ENCODE results near the gene ENDOU. TPM values are rescaled to one million over a fixed set of nuclear protein-coding genes. Genes with fewer than 3 reads are reported as not detected.

ENDOU gene, protein sequence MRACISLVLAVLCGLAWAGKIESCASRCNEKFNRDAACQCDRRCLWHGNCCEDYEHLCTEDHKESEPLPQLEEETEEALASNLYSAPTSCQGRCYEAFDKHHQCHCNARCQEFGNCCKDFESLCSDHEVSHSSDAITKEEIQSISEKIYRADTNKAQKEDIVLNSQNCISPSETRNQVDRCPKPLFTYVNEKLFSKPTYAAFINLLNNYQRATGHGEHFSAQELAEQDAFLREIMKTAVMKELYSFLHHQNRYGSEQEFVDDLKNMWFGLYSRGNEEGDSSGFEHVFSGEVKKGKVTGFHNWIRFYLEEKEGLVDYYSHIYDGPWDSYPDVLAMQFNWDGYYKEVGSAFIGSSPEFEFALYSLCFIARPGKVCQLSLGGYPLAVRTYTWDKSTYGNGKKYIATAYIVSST
- 1 to 10 TPM in 1 of 4 donors, under 1 TPM in 1, not detected in 2; 0.30 to 2.1 TPM for polyA plus RNA-seq
- long read RNA-seq, donor 1: 0 reads
- long read RNA-seq, donor 2: 0 reads
- long read RNA-seq, donor 3: 0 reads
- long read RNA-seq, donor 4: 0 reads
- long read RNA-seq, donor 5: 0 reads
- long read RNA-seq, donor 6: 0 reads
- long read RNA-seq, donor 7: 0 reads
- long read RNA-seq, donor 8: 0 reads
- long read RNA-seq, donor 9: 0 reads
- long read RNA-seq, donor 10: 0 reads

DNA sequence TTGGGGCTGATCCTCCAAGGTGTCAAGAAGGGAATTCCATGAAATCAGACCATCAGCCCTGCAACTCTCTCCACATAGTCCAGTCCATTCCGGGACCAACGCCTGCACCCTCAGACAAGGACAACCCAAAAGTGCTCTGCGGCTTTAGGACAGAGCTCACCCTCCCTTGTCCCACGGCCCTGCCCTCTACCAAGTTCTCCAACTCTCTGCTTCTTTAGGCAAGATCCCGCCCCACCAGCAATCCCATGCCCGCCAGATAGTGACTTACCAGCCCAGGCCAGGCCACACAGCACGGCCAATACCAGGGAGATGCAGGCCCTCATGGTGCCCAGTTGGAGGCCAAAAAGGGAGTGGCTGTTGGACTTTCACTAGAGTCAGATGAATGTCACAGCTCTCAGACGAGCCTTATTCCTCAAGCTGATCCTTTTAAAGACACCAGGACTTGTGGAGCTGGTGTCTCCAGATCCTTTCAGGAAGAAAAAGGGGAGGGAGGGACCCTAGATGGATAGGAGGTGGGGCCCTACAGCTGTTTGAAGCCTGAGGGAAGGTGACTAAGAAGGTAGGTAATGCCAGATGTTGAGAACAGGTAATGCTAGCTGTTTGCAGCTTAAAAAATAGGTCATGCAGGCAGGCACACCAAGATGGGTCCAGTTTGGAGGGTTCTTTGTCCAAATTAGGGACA lies at the start of gene ENDOU:
Gene ENDOU (minus strand): TSS at position 400 of the 682 bp plus-strand sequence. CDS start 77 bp downstream, at position 323.
- no peaks in the 10 kb centered on the region for H3K4me1 ChIP-seq (ENCODE audit: control insufficient read depth in 3 of 3, insufficient read depth in 2 of 3, low read depth in 1 of 3, low read length in 2 of 3)
- no peak within 1 kb of the TSS for H3K27ac ChIP-seq (ENCODE audit: low read depth in 1 of 3, low read length in 2 of 3)
- peaks cover 0 to 15% (median 0%) of the 10 kb centered on the region in 3 donors for H3K36me3 ChIP-seq (ENCODE audit: control insufficient read depth in 3 of 3, insufficient read depth in 2 of 3, low read depth in 1 of 3, low read length in 3 of 3)
- FAIRE-seq (no peak), DNase-seq (no peak)
- H3K27me3 ChIP-seq (ENCODE audit: control insufficient read depth in 3 of 3, insufficient read depth in 3 of 3, low read length in 3 of 3): no peaks in the 10 kb centered on the region
- H3K4me3 ChIP-seq (ENCODE audit: low read depth in 1 of 3, low read length in 3 of 3): no peak within 1 kb of the TSS
- WGBS, 3 donors: 90 to 95% (median 93%) methylated on average over 8 of the region's 8 CpGs
- no peaks in the 10 kb centered on the region for H3K9me3 ChIP-seq (ENCODE audit: control insufficient read depth in 2 of 2, insufficient read depth in 1 of 2, low read depth in 1 of 2, low read length in 1 of 2)

DNA sequence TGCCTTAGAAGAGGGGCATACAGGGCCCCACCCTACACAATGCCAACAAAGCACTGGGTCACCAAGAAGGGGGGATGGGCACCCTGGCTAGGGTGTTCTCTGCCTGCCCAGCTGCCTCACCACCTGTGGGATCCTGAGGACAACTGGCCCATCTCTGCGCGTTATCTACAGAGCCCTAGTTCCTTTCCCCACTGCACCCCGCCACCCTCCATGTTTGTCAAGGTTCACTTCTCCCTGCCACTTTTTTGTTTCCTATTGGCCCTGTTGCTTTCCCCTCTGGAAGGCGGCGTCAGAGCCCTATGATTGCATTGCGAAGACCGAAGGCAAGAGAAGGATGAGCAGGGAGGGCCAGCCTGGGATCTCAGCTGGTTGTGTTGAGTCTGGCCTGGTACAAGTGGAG lies 49.4 kb upstream of the ENDOU start:
- Histone ChIP-seq H3K36me3 (ENCODE audit: control insufficient read depth in 3 of 3, insufficient read depth in 2 of 3, low read depth in 1 of 3, low read length in 3 of 3) (peaks cover 0 to 3% (median 0%) of the 10 kb centered on the region in 3 donors), H3K27ac (ENCODE audit: low read depth in 1 of 3, low read length in 2 of 3) (no peak overlapping the region), H3K27me3 (ENCODE audit: control insufficient read depth in 3 of 3, insufficient read depth in 3 of 3, low read length in 3 of 3) (no peaks in the 10 kb centered on the region), H3K4me3 (ENCODE audit: low read depth in 1 of 3, low read length in 3 of 3) (no peak overlapping the region), H3K9me3 (ENCODE audit: control insufficient read depth in 2 of 2, insufficient read depth in 1 of 2, low read depth in 1 of 2, low read length in 1 of 2) (no peaks in the 10 kb centered on the region), H3K4me1 (ENCODE audit: control insufficient read depth in 3 of 3, insufficient read depth in 2 of 3, low read depth in 1 of 3, low read length in 2 of 3) (peaks cover 0 to 6% (median 5%) of the 10 kb centered on the region in 3 donors)
- WGBS, 3 donors: 94 to 96% (median 95%) methylated on average over 7 of the region's 7 CpGs
- FAIRE-seq (no peak), DNase-seq (no peak)

DNA sequence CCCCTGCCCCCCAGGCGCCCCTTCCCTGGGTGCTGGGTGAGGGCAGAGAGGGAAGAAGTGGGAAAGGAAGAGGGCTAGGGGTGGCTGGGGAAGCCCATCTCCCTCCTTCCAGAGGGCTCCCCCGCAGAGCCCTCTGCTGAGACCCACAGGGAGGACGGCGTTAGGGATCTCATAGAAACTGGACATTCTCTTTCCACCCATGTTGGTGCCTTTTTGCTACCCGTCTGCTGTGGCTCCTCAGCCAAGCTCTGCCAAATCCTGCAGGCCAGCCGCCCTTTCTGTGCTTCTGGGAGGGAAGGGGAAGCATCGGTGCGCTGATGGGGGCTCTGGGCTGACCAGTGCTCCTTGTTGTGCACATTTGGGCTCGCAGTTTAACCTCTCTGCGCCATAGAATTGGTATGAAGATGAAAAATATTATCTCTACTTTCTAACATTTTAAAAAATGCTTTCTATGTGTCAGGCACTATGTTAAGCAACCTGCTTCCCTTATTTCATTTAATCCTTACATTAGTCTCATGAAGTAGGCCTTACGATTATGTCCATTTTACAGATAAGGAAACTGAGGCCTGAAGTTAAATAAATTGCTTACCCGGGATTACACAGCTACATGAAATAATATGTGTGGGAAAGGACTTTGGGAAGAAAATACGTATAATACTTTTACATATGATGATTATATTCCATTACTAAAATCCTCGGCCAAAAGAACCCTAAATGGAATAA lies 48.7 kb upstream of the ENDOU start:
- DNase-seq: no peak
- peaks cover 0 to 6% (median 5%) of the 10 kb centered on the region in 3 donors for H3K4me1 ChIP-seq (ENCODE audit: control insufficient read depth in 3 of 3, insufficient read depth in 2 of 3, low read depth in 1 of 3, low read length in 2 of 3)
- FAIRE-seq: no peak

DNA sequence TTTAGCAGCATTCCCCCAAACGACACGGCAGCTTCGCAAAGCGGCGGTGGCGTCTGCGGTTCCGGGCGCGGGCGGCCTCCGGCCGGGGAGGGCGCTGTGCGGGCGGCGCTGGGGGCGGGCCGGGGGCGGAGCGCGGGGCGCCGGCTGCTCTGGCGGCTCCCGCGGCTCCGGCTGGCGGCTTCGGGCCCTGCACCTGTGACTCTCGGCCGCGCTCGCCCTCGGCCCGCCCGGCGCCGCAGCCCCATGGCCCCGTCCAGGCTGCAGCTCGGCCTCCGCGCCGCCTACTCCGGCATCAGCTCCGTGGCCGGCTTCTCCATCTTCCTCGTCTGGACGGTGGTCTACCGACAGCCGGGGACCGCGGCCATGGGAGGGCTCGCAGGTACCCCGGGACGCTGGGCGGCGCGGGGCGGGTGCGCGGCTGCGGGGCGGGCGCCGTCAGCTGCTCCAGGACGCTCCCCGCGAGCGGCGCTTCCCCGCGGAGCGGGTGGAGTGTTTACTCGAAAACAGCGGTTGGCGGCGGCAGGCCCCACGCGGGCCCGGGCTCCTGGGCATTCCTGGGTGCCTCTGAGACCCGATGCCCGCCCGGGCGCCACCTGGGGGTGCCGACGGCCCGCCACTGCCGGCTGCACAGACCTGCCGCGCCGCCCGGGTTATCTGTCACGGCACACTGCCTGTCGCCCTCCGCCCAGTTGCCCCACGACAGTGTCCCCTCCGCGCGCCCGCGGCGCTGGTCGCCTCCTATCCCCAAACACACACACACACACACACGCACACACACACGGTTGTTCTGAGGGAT lies 48.0 kb upstream of the ENDOU start, which contains the start of gene SLC48A1:
Gene SLC48A1 (plus strand): TSS at position 177 of the 796 bp plus-strand sequence. CDS start 67 bp downstream, at position 244.
- Histone ChIP-seq H3K36me3 (ENCODE audit: control insufficient read depth in 3 of 3, insufficient read depth in 2 of 3, low read depth in 1 of 3, low read length in 3 of 3) (peaks cover 0 to 3% (median 0%) of the 10 kb centered on the region in 3 donors), H3K9me3 (ENCODE audit: control insufficient read depth in 2 of 2, insufficient read depth in 1 of 2, low read depth in 1 of 2, low read length in 1 of 2) (no peaks in the 10 kb centered on the region), H3K4me3 (ENCODE audit: low read depth in 1 of 3, low read length in 3 of 3) (peak within 1 kb of the TSS; percentile 47 to 85 (median 68)), H3K4me1 (ENCODE audit: control insufficient read depth in 3 of 3, insufficient read depth in 2 of 3, low read depth in 1 of 3, low read length in 2 of 3) (peaks cover 0 to 6% (median 5%) of the 10 kb centered on the region in 3 donors), H3K27me3 (ENCODE audit: control insufficient read depth in 3 of 3, insufficient read depth in 3 of 3, low read length in 3 of 3) (no peaks in the 10 kb centered on the region), H3K27ac (ENCODE audit: low read depth in 1 of 3, low read length in 2 of 3) (peak within 1 kb of the TSS; percentile 25 to 66 (median 35))
- DNase-seq (peak; percentile 67 to 87), FAIRE-seq (no peak)
- WGBS, 3 donors: 0 to 1% (median 0%) methylated on average over 71 to 106 of the region's 106 CpGs

More for the DNA sequence above, 48.7 kb upstream of the ENDOU start:
- 53 to 60% (median 59%) methylated on average over 12 to 14 of the region's 14 CpGs for WGBS, 3 donors
- H3K27ac ChIP-seq (ENCODE audit: low read depth in 1 of 3, low read length in 2 of 3): peak overlapping the region in 2 of 3 donors; percentile 35 to 66
- peak overlapping the region; percentile 43 to 85 (median 68) for H3K4me3 ChIP-seq (ENCODE audit: low read depth in 1 of 3, low read length in 3 of 3)
- H3K9me3 ChIP-seq (ENCODE audit: control insufficient read depth in 2 of 2, insufficient read depth in 1 of 2, low read depth in 1 of 2, low read length in 1 of 2): no peaks in the 10 kb centered on the region
- peaks cover 0 to 3% (median 0%) of the 10 kb centered on the region in 3 donors for H3K36me3 ChIP-seq (ENCODE audit: control insufficient read depth in 3 of 3, insufficient read depth in 2 of 3, low read depth in 1 of 3, low read length in 3 of 3)
- H3K27me3 ChIP-seq (ENCODE audit: control insufficient read depth in 3 of 3, insufficient read depth in 3 of 3, low read length in 3 of 3): no peaks in the 10 kb centered on the region

DNA sequence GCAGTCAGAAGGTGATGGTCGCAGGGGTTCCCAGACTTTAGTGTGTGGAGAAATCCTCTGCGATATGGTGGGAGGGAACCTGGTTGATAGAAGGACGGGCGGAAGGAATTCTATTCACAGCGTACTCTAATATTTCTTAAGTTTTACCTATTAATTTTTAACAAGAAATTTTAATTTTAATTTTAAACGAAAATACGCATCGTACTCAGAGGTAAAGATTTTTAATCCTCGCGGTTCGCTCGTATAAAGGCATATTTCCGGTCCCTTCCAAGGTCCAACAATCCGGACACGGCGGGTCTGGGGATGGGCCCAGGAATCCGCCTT lies 47.4 kb upstream of the ENDOU start:
- peaks cover 0 to 3% (median 0%) of the 10 kb centered on the region in 3 donors for H3K36me3 ChIP-seq (ENCODE audit: control insufficient read depth in 3 of 3, insufficient read depth in 2 of 3, low read depth in 1 of 3, low read length in 3 of 3)
- DNase-seq (no peak), FAIRE-seq (no peak)
- H3K4me1 ChIP-seq (ENCODE audit: control insufficient read depth in 3 of 3, insufficient read depth in 2 of 3, low read depth in 1 of 3, low read length in 2 of 3): peaks cover 0 to 6% (median 5%) of the 10 kb centered on the region in 3 donors
- H3K27ac ChIP-seq (ENCODE audit: low read depth in 1 of 3, low read length in 2 of 3): peak overlapping the region in 2 of 3 donors; percentile 25 to 27
- H3K4me3 ChIP-seq (ENCODE audit: low read depth in 1 of 3, low read length in 3 of 3): peak overlapping the region in 2 of 3 donors; percentile 47 to 85
- no peaks in the 10 kb centered on the region for H3K27me3 ChIP-seq (ENCODE audit: control insufficient read depth in 3 of 3, insufficient read depth in 3 of 3, low read length in 3 of 3)
- WGBS, 3 donors: 6 to 12% (median 12%) methylated on average over 17 of the region's 17 CpGs
- no peaks in the 10 kb centered on the region for H3K9me3 ChIP-seq (ENCODE audit: control insufficient read depth in 2 of 2, insufficient read depth in 1 of 2, low read depth in 1 of 2, low read length in 1 of 2)

DNA sequence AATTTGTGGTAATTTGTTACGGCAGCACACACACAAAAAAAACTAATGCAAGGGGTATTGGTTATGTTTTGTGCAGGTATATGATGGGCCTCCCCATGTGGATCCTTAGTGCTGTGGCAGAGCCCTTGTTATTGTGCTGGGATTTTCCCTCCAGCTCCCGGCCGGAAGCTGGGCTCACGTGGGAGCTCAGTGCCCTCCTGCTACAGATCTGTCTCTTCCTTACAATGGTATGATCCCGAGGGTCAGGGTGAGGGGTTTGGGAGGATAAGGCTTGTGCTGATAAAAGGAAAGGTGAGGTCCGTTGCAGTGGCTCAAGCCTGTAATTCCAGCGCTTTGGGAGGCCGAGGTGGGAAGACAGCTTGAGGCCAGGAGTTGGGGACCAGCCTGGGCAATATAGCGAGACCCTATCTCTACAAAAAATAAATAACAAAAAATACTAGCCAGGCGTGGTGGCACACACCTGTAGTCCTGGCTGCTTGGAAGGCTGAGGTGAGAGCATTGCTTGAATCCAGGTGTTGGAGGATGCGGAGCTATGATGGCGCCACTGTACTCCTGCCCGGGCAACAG lies 46.9 kb upstream of the ENDOU start:
- H3K27me3 ChIP-seq (ENCODE audit: control insufficient read depth in 3 of 3, insufficient read depth in 3 of 3, low read length in 3 of 3): no peaks in the 10 kb centered on the region
- FAIRE-seq (no peak), DNase-seq (no peak)
- peaks cover 0 to 3% (median 0%) of the 10 kb centered on the region in 3 donors for H3K36me3 ChIP-seq (ENCODE audit: control insufficient read depth in 3 of 3, insufficient read depth in 2 of 3, low read depth in 1 of 3, low read length in 3 of 3)
- H3K27ac ChIP-seq (ENCODE audit: low read depth in 1 of 3, low read length in 2 of 3): no peak overlapping the region
- H3K9me3 ChIP-seq (ENCODE audit: control insufficient read depth in 2 of 2, insufficient read depth in 1 of 2, low read depth in 1 of 2, low read length in 1 of 2): no peaks in the 10 kb centered on the region
- H3K4me3 ChIP-seq (ENCODE audit: low read depth in 1 of 3, low read length in 3 of 3): peak overlapping the region in 1 of 3 donors; percentile 85
- peaks cover 0 to 6% (median 5%) of the 10 kb centered on the region in 3 donors for H3K4me1 ChIP-seq (ENCODE audit: control insufficient read depth in 3 of 3, insufficient read depth in 2 of 3, low read depth in 1 of 3, low read length in 2 of 3)
- WGBS, 3 donors: 62 to 78% (median 75%) methylated on average over 13 of the region's 13 CpGs

DNA sequence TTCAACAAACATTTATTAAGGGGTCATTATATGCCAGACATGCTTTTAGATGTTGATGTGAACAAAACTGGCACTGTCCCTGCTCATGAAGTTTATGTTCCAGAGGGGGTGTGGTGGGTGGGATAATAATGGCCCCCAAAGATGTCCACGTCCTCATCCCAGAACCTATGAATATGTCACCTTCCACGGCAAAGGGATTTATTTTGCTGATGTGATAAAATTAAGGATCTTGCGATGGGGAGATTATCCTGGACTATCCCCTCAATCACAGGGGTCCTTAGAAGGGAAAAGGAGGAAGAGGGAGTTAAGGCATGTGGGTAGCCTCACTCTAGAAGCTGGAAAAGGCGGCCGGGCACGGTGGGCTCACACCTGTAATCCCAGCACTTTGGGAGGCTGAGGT lies 46.0 kb upstream of the ENDOU start:
- peaks cover 0 to 3% (median 0%) of the 10 kb centered on the region in 3 donors for H3K36me3 ChIP-seq (ENCODE audit: control insufficient read depth in 3 of 3, insufficient read depth in 2 of 3, low read depth in 1 of 3, low read length in 3 of 3)
- no peaks in the 10 kb centered on the region for H3K9me3 ChIP-seq (ENCODE audit: control insufficient read depth in 2 of 2, insufficient read depth in 1 of 2, low read depth in 1 of 2, low read length in 1 of 2)
- FAIRE-seq: no peak
- no peak overlapping the region for H3K27ac ChIP-seq (ENCODE audit: low read depth in 1 of 3, low read length in 2 of 3)
- no peak for DNase-seq
- no peak overlapping the region for H3K4me3 ChIP-seq (ENCODE audit: low read depth in 1 of 3, low read length in 3 of 3)
- WGBS, 3 donors: 89 to 93% (median 92%) methylated on average over 6 of the region's 6 CpGs
- no peaks in the 10 kb centered on the region for H3K27me3 ChIP-seq (ENCODE audit: control insufficient read depth in 3 of 3, insufficient read depth in 3 of 3, low read length in 3 of 3)
- peaks cover 0 to 6% (median 5%) of the 10 kb centered on the region in 3 donors for H3K4me1 ChIP-seq (ENCODE audit: control insufficient read depth in 3 of 3, insufficient read depth in 2 of 3, low read depth in 1 of 3, low read length in 2 of 3)
